Transverse colon (tissue), 4 donors: ENCODE results near the gene ADPRHL1.

Source experiments
- EP300 ChIP-seq: sonication (generic); formaldehyde crosslinking; IDR thresholded peaks from one replicate; pipeline ENCODE4 v1.6.1; 2017; ENCODE audit warnings: antibody characterized with exemption, low read depth
- POLR2A ChIP-seq: fragments of 450-650 bp; IDR thresholded peaks from one replicate; pipeline ENCODE4 v1.6.1; 2016; ENCODE audit warnings: antibody characterized with exemption, mild to moderate bottlenecking, moderate library complexity
- POLR2AphosphoS5 ChIP-seq, 3 donors: sonication (generic); formaldehyde crosslinking; IDR thresholded peaks; one replicate each; pipeline ENCODE4 v1.6.1; 2016; ENCODE audit warnings: antibody characterized with exemption in 3 of 3
- TF ChIP-seq, protein P1 (sequence below), 5 experiments: fragments of 200-600 bp in 3 of 5; fragments of 450-650 bp in 2 of 5; sonication (generic) in 3 of 5; IDR thresholded peaks; 1 replicate in 2 of 5; 2 replicates in 3 of 5; pipeline ENCODE4 v1.5.1; 2016 to 2017; ENCODE audit warnings: antibody characterized with exemption in 5 of 5, inconsistent platforms in 3 of 5, mild to moderate bottlenecking in 2 of 5, moderate library complexity in 1 of 5

DNA sequence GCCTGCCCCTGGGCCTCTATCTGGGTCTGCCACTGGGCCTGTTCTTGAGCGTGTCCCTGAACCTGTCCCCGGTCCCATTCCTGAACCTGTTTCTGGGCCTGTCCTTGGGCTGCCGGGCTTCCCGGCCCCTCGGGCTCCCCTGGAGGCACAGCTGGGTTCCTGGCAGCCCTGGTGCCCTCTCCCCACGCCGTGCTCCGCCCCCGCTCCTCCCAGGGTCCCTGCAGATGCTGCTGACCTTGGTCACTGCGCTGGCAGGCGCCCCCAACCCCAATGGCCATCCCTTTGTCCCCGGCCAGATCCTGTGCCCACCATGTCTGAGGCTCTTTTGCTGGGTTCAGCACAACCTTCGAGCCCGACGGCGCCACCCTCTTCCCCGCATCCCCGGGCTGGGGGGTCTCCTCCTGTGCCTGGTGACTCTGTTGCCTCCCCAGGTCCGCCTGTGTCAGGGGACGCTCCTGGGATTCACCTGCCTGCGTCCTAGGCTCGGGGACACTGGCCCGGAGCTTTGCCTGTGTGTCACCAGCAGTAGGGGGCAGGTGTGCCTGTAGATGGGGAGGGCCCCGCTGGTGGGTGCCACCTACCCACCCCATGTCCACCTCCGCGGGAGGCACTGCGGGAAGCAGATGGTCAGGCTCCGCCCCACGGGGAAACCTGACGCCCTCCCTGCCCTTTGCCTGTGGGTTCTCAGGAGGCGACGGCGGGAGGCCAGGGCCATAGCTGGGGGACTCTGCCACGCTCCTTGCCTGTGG, 48.4 kb downstream of the ADPRHL1 start:
- TF ChIP-seq, protein P1, sequence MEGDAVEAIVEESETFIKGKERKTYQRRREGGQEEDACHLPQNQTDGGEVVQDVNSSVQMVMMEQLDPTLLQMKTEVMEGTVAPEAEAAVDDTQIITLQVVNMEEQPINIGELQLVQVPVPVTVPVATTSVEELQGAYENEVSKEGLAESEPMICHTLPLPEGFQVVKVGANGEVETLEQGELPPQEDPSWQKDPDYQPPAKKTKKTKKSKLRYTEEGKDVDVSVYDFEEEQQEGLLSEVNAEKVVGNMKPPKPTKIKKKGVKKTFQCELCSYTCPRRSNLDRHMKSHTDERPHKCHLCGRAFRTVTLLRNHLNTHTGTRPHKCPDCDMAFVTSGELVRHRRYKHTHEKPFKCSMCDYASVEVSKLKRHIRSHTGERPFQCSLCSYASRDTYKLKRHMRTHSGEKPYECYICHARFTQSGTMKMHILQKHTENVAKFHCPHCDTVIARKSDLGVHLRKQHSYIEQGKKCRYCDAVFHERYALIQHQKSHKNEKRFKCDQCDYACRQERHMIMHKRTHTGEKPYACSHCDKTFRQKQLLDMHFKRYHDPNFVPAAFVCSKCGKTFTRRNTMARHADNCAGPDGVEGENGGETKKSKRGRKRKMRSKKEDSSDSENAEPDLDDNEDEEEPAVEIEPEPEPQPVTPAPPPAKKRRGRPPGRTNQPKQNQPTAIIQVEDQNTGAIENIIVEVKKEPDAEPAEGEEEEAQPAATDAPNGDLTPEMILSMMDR (IDR thresholded peaks at IDR 0.05) = no peak
- TF ChIP-seq POLR2A (no peak), POLR2AphosphoS5 (IDR thresholded peaks at IDR 0.05) (no peak), EP300 (no peak)
